Psoas muscle (tissue), 8 donors: ENCODE data around the gene STIL. TPM values are rescaled to one million over a fixed set of nuclear protein-coding genes. Genes with fewer than 3 reads are reported as not detected.
"Not testable (repeated sequence)": the region's sequence is repeated elsewhere in the genome, so short reads cannot be mapped to it uniquely, and the experiment has no call there.

Experiments
- ATAC-seq, 4 donors: fragments of 200-7000 bp; cut with Tn5 transposase; one replicate each; pipeline ENCODE4 v1.9.1; 2020; ENCODE audit warnings: moderate library complexity in 3 of 4, mild to moderate bottlenecking in 2 of 4
- DNase-seq, 2 donors: peaks; one replicate each; pipeline ENCODE4 v3.0.0-alpha.2; 2020
- H3K27ac ChIP-seq: fragments of 200-600 bp; one replicate; pipeline ENCODE4 v1.8.0; 2022
- H3K27me3 ChIP-seq, 3 donors: fragments of 200-600 bp in 1 of 3; one replicate each; pipeline versions ENCODE4 v1.6.1 to v1.8.0; 2013 to 2022; ENCODE audit warnings: low read length in 2 of 3, mild to moderate bottlenecking in 2 of 3, moderate library complexity in 1 of 3; ENCODE audit not compliant: insufficient read depth in 3 of 3
- H3K36me3 ChIP-seq, 2 donors: fragments of 200-600 bp in 1 of 2; one replicate each; pipeline versions ENCODE4 v1.6.1 to v1.8.0; 2013 to 2022; ENCODE audit warnings: low read depth in 1 of 2, mild to moderate bottlenecking in 1 of 2, moderate library complexity in 1 of 2; ENCODE audit not compliant: insufficient read depth in 1 of 2
- H3K4me1 ChIP-seq: fragments of 200-600 bp; one replicate; pipeline ENCODE4 v1.8.0; 2022
- H3K4me3 ChIP-seq: fragments of 200-600 bp; one replicate; pipeline ENCODE4 v1.8.0; 2022; ENCODE audit warnings: mild to moderate bottlenecking
- H3K9me3 ChIP-seq: fragments of 200-600 bp; one replicate; pipeline ENCODE4 v1.8.0; 2022
- WGBS, 3 donors: extraction: QIAGEN DNeasy Blood & Tissue Kit; methylation state at CpG; one replicate each; pipeline versions ENCODE4 v1.1.6 to v1.1.7; 2013; 5-methylcytosine and 5-hydroxymethylcytosine counted together
- intact Hi-C, 2 donors: fragments of 100-400 bp; cut with DNase I; formaldehyde crosslinking; loops; one replicate each; pipeline versions ENCODE4 v1.11.0 to v1.14.2; 2022
- polyA plus RNA-seq, 3 donors: library from polyadenylated mRNA; stranded (reverse); fragments of 200-250 nt; gene quantifications; one replicate each; pipeline ENCODE4 v1.2.3, GENCODE V29; 2013
- total RNA-seq, 4 donors: library from RNA; stranded (reverse); fragmentation: NEBNext Ultra II Directional in 2 of 4; extraction: Animal tissue kit (Norgen Biotek cat#: 25700) in 2 of 4; gene quantifications; one replicate each; pipeline versions ENCODE4 v1.2.1 to v1.2.4, GENCODE V29; 2021 to 2023
- TF ChIP-seq, protein P1 (sequence below): fragments of 200-600 bp; IDR thresholded peaks from one replicate; pipeline ENCODE4 v1.8.0; 2022; ENCODE audit warnings: antibody characterized with exemption
- donor health status: healthy with polysubstance abuse.
- donor health status: DM: no; HTN: no; CAD: no; lungs with moderate emphysema.
- donor health status: Bipolar disorder and iron deficiency.
- donor health status: healthy.
- donor health status: DM: yes; HTN: yes; CAD: no.
- donor health status: DM: no; HTN: no; CAD: no.
- donor health status: DM: no; HTN: no; CAD: no.
- donor health status: DM: yes; HTN: yes; CAD: no.

Gene STIL
- total and polyA plus RNA-seq, 7 donors: 0.14 to 1.0 (median 0.41) TPM

DNA sequence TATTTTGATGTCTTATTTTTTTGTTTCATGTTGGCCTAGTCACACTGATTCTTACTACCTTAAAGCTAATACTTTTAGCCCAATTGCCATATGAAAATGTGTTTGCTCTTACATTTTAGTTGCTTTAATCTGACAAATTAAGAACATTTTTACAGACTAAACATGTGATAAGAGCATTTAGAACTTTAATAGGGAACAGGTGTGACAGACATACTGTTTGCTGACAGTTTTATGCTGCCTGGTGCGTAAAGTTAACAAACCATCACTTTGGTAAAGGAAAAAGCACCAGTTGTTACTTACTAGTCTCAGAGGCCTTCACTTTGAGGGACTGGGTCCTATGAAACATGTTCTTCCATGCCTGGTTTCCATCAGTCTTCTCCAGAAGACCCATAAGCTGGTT, 34.3 kb upstream of the STIL start:
- Histone ChIP-seq H3K27ac (no peak overlapping the region), H3K9me3 (no peaks in the 10 kb centered on the region), H3K27me3 (no peaks in the 10 kb centered on the region), H3K4me1 (peaks cover 8% of the 10 kb centered on the region), H3K36me3 (peaks cover 0 to 9% of the 10 kb centered on the region in 2 donors), H3K4me3 (no peak overlapping the region)
- WGBS, 3 donors: 67 to 83% (median 74%) methylated on average over 1 of the region's 1 CpG
- intact Hi-C loops: no loop called here
- no peak for ATAC-seq
- no peak for DNase-seq
- TF ChIP-seq, protein P1, sequence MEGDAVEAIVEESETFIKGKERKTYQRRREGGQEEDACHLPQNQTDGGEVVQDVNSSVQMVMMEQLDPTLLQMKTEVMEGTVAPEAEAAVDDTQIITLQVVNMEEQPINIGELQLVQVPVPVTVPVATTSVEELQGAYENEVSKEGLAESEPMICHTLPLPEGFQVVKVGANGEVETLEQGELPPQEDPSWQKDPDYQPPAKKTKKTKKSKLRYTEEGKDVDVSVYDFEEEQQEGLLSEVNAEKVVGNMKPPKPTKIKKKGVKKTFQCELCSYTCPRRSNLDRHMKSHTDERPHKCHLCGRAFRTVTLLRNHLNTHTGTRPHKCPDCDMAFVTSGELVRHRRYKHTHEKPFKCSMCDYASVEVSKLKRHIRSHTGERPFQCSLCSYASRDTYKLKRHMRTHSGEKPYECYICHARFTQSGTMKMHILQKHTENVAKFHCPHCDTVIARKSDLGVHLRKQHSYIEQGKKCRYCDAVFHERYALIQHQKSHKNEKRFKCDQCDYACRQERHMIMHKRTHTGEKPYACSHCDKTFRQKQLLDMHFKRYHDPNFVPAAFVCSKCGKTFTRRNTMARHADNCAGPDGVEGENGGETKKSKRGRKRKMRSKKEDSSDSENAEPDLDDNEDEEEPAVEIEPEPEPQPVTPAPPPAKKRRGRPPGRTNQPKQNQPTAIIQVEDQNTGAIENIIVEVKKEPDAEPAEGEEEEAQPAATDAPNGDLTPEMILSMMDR: no peak

DNA sequence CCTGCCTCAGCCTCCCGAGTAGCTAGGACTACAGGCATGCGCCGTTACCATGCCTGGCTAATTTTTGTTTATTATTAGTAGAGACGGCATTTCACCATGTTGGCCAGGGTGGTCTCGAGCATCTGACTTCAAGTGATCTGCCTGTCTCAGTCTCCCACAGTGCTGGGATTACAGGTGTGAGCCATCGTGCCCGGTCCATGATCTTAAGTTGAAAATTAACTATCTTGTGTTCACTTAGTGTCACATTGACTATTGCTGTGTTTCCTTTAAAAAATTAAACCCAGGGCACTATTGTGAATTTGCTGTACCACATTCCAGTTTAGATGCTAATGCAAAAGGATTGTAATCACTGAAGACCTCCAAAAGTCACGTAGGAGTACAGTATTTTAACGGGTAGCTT, 33.8 kb upstream of the STIL start:
- TF ChIP-seq, protein P1: no peak

DNA sequence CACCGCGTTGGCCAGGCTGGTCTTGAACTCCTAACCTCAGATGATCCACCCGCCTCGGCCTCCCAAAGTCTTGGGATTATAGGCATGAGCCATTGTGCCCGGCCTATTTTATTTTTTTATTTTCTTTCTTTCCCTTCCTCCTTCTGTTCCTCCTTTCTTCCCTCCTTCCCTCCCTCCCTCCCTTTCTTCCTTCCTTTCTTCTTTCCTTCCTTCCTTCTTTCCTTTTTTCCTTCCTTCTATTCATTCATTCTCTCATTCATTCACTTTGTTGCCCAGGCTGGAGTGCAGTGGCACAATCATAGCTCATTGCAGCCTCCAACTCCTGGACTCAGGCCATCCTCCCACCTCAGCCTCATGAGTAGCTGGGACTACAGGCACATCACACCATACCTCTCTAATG, 33.0 kb upstream of the STIL start:
- 95 to 99% (median 97%) methylated on average over 5 of the region's 5 CpGs for WGBS, 3 donors
- intact Hi-C loops, H3K36me3 ChIP-seq, H3K27ac ChIP-seq, H3K4me3 ChIP-seq, H3K4me1 ChIP-seq, DNase-seq, H3K9me3 ChIP-seq, H3K27me3 ChIP-seq, ATAC-seq: not testable (repeated sequence)

More for the DNA sequence above, 33.8 kb upstream of the STIL start:
- Histone ChIP-seq H3K4me1 (peaks cover 8% of the 10 kb centered on the region), H3K9me3 (no peaks in the 10 kb centered on the region), H3K36me3 (peaks cover 0 to 9% of the 10 kb centered on the region in 2 donors), H3K4me3 (no peak overlapping the region), H3K27ac (no peak overlapping the region), H3K27me3 (no peaks in the 10 kb centered on the region)
- DNase-seq (no peak), ATAC-seq (no peak)
- WGBS, 3 donors: 86 to 89% (median 88%) methylated on average over 9 of the region's 9 CpGs
- intact Hi-C loops: no loop called here

DNA sequence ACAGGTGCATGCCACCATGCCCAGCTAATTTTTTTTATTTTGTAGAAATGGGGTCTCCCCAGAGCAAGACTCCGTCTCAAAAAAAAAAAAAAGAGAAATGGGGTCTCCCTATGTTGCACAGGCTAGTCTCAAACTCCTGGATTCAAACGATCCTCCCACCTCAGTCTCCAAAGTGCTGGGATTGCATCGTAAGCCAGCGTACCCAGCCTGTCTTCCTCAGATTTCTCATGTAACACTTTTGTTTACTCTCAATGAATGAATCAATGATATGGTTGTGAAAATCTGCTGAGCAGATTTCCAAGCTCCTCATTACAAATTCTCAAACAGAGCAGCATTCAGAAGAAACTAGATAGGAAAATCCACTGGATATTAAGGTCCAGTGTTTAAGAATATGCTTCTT, 26.3 kb upstream of the STIL start:
- Histone ChIP-seq H3K27me3 (no peaks in the 10 kb centered on the region), H3K4me1 (peaks cover 17% of the 10 kb centered on the region), H3K36me3 (peaks cover 0 to 6% of the 10 kb centered on the region in 2 donors), H3K27ac (no peak overlapping the region), H3K4me3 (no peak overlapping the region), H3K9me3 (no peaks in the 10 kb centered on the region)
- DNase-seq (no peak), ATAC-seq (no peak)
- intact Hi-C loops: no loop called here
- 52 to 82% (median 74%) methylated on average over 4 of the region's 4 CpGs for WGBS, 3 donors
- TF ChIP-seq, protein P1: no peak

DNA sequence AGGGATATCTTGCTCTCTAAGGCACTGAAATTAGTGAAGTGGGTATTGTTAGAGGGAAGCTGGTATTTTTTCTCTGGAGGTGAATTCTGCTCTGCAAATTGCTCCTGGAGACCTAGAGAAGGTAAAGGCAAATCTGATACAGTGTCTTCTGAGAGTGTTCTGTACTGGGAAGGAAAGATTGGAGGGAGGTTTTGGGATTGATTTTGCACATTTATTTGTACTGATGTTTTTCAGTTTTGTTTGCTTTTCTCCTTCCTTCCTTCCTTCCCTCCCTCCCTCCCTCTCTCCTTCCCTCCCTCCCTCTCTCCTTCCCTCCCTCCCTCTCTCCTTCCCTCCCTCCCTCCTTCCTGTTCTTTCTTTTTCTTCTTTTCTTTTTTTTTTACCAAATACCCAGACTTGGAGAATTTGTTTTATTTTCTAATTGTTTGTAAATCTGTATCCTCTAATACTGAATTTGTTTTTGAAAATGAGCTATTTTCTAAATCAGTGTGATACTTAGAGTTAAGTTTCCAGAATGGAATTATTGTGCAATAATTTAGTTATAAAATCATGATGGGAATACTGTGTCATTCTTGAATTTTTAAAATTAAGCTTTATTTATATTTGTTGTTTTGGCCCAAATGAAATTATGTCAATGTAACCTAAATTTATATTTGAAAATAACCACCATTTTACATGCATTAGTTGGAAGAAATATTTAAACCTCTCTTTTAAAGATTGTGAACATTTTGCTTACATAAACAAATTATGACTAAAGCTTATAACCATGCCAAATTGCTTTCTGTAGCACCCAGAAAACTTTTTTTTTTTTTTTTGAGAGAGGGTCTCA, 24.5 kb upstream of the STIL start:
- no peak for ATAC-seq
- intact Hi-C loops: no loop called here
- TF ChIP-seq, protein P1: no peak
- peaks cover 0 to 6% of the 10 kb centered on the region in 2 donors for H3K36me3 ChIP-seq
- no peaks in the 10 kb centered on the region for H3K27me3 ChIP-seq
- H3K4me3 ChIP-seq: no peak overlapping the region
- H3K4me1 ChIP-seq: peaks cover 23% of the 10 kb centered on the region
- no peak for DNase-seq
- H3K9me3 ChIP-seq: no peaks in the 10 kb centered on the region
- H3K27ac ChIP-seq: no peak overlapping the region
